Measurements from ENCODE around the gene ABLIM3.

DNA sequence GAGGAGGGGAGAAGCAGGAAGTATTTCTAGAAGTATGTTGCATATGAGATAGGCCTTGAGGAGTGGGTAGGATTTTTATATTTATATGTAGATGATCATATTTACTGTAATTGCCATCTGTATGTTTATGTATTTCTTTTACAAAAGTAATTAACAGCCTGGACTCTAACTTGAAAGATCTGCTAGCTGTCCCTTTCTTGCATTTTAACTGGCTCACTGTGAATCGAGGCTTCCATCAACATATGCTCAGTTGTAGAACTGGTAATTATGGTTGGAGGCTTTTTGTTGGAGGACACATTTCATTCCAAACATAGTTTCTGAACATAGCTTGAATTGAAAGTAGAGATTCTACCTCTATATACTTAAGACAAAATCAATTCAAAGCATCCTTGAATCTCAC lies 23.4 kb downstream of the ABLIM3 start:
- TF ChIP-seq, protein P1, sequence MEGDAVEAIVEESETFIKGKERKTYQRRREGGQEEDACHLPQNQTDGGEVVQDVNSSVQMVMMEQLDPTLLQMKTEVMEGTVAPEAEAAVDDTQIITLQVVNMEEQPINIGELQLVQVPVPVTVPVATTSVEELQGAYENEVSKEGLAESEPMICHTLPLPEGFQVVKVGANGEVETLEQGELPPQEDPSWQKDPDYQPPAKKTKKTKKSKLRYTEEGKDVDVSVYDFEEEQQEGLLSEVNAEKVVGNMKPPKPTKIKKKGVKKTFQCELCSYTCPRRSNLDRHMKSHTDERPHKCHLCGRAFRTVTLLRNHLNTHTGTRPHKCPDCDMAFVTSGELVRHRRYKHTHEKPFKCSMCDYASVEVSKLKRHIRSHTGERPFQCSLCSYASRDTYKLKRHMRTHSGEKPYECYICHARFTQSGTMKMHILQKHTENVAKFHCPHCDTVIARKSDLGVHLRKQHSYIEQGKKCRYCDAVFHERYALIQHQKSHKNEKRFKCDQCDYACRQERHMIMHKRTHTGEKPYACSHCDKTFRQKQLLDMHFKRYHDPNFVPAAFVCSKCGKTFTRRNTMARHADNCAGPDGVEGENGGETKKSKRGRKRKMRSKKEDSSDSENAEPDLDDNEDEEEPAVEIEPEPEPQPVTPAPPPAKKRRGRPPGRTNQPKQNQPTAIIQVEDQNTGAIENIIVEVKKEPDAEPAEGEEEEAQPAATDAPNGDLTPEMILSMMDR (IDR thresholded peaks at IDR 0.05) = no peak
- TF ChIP-seq EZH2 (IDR thresholded peaks at IDR 0.05) = no peak
- no peak for TF ChIP-seq EZH2phosphoT487 (IDR thresholded peaks at IDR 0.05)
